ENCODE results near the gene LYSMD4. TPM values are rescaled to one million over a fixed set of nuclear protein-coding genes. Genes with fewer than 3 reads are reported as not detected.

LYSMD4 gene
- polyA plus RNA-seq, 1 donor: 6.1 TPM

DNA sequence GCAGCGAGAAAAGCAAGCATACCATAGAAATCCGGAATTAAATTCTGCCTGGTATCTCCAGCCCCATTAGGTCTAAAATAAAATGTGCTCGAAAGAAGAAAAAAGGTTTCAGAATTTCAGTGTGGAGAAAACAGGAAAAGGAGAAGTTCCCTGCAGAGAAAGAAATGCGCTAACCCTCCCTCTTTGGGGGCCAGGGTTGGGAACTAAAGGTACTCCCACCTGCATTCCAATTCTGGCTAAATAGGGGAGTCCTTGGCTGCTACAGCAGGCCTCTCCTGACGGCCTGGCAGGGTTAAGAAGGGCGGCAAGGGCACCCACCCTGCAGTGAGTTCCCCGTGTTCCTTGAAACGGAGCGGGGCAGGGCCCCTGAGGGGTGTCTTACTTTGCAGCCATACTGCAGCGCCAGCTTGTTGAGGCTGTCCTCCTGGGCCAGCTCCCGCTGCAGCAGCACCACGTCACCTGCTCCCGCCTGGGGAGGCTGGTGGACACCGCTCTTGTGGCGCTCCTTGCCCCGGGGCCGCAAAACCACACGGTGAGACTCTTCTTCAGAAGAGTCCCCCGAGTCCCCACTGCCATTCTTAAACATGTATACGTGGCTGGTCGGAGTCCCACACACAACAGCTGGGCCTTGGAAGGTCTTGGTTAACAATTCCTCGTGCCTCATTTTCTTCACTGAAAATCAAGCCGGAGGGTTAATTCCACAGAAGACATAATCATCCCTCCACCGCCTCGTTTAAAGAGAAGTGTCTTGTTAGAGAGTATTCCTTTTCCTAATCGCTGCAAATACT is 1.7 kb downstream of the LYSMD4 start:
- DNase-seq (ENCODE audit: low read depth): no peak

GRCh38 chr15:99729920-99730319 is 3.3 kb downstream of the LYSMD4 start:
- no peak for DNase-seq (ENCODE audit: low read depth)

GRCh38 chr15:99729327-99729726 is 3.9 kb downstream of the LYSMD4 start:
- DNase-seq (ENCODE audit: low read depth): no peak

DNA sequence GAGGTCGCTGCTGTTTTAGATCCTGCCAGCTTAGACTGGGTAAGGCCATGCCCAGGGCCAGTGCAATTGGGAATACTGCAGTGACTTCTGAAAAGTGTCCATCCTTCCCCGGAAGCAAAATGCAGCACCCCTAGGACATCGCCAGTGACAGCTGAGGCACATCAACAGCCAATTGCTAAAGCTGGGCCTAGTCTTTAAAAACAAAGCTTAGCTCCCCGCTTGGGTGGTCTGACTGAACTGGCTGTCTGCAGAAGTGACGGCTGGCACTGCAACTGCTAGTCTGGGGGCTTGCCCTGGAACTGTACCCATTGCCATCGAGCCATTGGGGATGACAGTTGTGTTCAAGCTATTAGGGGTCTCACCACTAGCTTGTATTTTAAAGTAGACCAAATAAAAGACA is 4.3 kb downstream of the LYSMD4 start:
- DNase-seq (ENCODE audit: low read depth): no peak

GRCh38 chr15:99727733-99728132 is 5.5 kb downstream of the LYSMD4 start:
- DNase-seq (ENCODE audit: low read depth): no peak

DNA sequence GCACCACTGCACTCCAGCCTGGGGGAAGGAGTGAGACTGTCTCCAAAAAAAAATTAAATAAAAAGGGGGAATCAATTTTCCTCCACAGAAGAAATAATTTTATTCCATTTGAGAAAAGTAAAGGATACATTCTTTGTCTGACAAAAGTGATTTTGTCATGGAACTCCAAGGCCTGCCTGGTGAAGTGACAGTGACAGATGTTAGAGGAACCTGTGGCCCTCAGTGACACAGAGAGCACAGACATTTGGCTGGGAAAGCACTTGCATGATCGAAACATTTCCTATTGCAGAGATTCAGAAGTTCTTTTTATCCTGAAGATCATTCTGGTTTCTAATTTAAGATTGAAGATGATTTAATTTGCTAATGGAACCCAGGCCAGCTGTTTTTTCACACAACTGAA is 5.9 kb downstream of the LYSMD4 start:
- DNase-seq (ENCODE audit: low read depth): no peak

GRCh38 chr15:99726333-99726732 is 6.9 kb downstream of the LYSMD4 start:
- no peak for DNase-seq (ENCODE audit: low read depth)

DNA sequence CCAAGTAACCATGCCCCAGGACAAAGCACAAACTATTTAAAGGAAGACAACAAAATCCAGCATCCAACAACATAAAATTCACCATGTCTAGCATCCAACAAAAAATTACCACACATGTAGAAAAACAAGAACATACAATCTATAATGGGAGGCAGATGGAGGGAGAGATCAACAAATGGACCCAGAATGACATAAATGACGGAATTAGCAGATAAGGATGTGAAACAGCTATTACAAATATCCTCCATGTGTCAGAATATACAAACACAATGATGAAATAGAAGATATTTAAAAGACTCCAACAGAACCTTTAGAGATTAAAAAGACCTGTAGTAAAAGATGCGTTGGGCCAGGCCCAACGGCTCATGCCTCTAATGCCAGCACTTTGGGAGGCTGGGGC is 10.8 kb downstream of the LYSMD4 start:
- DNase-seq (ENCODE audit: low read depth): no peak

DNA sequence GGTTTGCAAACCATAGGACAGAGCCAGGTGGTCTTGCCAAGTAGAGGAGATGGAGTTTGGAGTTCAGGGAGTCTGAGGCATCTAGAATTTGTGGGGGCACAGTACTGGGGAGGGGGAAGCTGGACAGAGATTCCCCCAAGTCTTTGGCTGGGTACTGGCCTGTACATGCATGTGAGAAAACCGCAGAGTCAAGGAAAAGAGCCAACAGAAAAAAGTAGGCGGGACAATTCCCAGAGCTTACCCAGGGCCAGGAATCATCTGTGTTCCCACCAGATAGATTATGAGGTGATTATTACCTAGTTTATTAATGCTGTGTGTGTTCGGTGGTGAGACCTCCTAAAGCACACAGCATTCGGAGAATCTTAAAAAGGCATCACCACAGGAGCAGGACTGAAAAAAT is 11.3 kb downstream of the LYSMD4 start:
- no peak for DNase-seq (ENCODE audit: low read depth)

DNA sequence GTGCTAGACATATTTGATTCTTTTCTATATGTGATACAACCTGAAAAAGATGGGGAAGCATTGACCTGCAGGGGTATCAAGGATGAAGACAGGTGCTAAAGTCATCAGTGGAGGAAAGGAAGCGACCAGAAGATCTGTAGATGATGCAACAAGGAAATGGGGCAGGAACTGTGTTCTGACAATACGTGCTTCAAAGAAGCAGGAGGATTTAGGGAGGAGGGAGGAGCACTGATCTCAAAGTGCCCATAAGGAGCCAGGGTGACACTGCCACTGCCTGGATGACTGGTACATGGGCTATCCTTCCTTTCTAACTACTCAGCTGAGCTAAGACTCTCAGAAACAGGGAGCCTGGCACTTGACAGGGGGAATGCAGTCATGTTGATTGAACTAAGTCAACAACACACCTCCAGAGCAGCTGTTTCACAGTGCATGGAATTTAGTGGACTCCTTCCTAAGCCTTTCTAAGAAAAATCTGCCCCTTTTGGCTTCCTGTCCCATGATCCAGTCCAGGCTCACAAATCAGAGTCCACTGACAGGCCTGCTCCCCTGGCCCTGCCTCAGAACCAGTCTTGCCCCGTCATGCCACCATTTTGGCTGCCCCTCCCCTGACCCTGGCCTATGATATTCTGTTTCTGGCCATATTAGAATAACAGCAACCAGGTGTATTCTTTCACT is 12.0 kb downstream of the LYSMD4 start:
- DNase-seq (ENCODE audit: low read depth): no peak

GRCh38 chr15:99720533-99720932 is 12.7 kb downstream of the LYSMD4 start:
- no peak for DNase-seq (ENCODE audit: low read depth)

DNA sequence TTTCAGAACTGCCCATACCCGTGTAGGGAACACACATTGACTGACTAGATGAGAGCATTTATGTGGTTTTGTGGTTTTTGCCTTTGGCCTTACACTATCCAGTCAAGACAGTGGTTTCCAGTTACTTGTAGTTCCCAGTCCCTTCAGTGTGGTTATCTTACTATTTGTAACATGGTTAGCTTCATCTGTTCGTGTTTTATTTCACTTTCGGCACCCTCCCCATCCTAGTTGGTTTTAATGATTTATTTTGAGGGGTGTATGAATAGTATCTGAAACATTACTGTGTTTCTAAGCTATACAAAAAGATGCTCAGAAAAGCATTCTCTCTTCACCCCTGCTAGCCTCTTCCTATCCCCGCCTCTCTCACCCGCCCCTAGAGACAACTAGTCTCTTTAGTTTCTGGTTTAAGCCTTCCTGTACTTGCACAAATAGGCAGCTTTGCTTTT is 14.1 kb downstream of the LYSMD4 start:
- no peak for DNase-seq (ENCODE audit: low read depth)

GRCh38 chr15:99718421-99718820 is 14.8 kb downstream of the LYSMD4 start:
- DNase-seq (ENCODE audit: low read depth): no peak

DNA sequence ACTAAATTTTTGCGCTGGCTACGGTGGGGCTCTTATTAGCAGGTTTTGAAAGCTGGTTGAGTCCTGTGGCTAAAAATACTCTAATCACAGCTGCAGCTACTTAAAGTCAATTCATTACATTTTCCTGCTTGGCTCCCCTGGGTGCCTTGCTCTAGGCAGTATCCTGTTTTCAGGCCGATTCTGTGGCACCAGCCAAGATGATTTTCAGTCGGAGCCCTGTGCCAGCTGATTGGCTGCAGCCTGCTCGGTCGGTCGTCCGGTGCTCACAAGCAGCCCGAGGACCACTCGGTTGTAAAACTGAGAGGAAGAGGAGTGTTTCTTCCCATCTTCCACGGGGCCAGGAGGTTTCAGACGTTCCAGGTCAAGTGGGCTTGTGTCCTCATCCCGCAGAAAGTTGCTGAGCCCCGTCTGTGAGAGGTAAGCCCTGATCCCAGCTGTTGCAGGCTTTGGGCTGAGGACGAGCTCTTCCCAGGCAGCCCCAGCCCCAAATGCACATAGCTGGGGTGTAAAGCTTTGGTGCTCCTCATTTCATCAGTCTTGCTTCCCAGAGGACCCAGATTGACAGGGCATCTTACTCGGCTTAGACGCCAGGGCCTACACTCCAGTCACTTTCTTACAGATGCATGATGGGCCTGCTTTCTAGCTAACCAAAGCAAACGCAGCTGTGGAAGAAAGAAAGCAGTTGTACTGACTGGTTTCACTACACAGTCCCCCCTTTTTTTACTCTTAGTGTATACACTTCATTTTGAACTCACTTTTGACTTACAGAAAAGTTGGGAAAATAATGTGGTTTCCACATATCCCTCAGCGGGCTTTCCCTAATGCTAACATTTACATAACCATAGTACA is 15.9 kb downstream of the LYSMD4 start:
- no peak for DNase-seq (ENCODE audit: low read depth)

- DNase-seq (ENCODE audit: low read depth): no peak
These were observed 16.6 kb downstream of the LYSMD4 start for GRCh38 chr15:99716540-99717095.

GRCh38 chr15:99712415-99712814 is 20.8 kb downstream of the LYSMD4 start:
- DNase-seq (ENCODE audit: low read depth): no peak

DNA sequence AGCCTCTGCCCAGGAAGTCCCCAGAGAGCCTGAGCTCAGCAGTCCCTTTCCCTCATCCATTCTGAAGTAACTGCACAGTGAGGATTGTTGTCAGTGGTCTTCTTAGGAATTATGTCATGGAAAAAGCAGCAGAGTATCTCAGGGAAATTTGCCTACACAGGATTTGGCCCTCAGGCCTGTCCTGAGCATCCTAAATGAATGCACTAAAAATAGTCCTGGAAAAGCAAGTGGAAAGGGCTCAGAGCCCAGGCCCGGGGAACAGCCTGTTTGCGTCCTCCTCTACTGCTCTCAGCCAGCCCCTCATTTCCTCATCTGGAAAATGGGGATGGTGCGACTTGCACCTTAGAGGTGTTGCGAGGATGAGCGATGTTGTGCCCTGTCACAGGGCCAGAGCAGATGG is 21.6 kb downstream of the LYSMD4 start:
- DNase-seq (ENCODE audit: low read depth): no peak

- DNase-seq (ENCODE audit: low read depth): no peak
These were observed 23.8 kb downstream of the LYSMD4 start for GRCh38 chr15:99709243-99709986.

- DNase-seq (ENCODE audit: low read depth): no peak
These were observed 24.7 kb downstream of the LYSMD4 start for GRCh38 chr15:99708563-99708962.

GRCh38 chr15:99707473-99708270 is 25.6 kb downstream of the LYSMD4 start:
- no peak for DNase-seq (ENCODE audit: low read depth)

Measured in forelimb muscle (tissue), 1 donor.